NCI-H1436 treated with DMSO at 0.1 percent for 48 hours (cell line): ENCODE measurements around the gene NRP1.

Experiments
- DNase-seq: peaks from one replicate; lab custom pipeline; 2025; lab: John Stamatoyannopoulos, UW

NRP1 gene

DNA sequence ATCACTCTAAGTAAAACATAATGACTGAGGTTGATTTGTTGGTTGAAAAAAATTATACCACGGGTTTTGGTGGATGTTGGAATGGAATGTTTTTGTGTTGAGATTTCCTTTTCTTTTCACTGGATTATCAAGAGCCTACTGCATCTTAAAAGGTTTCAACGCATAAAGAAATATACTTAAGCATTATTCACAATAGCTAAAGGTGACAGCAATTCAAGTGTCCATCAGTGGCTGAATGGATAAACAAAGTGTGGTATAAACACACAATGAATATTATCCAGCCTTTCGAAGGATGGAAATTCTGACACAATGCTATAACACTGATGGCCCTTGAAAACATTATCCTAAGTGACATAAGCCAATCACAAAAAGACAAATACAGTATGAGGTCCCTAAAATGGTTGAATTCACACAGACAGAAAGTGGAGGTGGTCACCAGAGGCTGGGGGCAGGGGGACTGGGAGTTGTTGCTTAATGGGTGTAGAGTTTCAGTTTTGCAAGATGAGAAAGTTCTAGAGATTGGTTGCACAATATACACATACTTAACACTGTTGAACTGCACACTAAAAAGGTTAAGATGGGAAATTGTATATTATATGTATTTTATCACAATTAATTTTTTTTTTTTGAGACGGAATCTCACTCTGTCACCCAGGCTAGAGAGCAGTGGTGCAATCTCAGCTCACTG lies 122.3 kb downstream of the NRP1 start:
- DNase-seq: no peak

- DNase-seq: no peak
These were observed 123.2 kb downstream of the NRP1 start for GRCh38 chr10:33211106-33211878.

GRCh38 chr10:33209802-33210201 lies 124.7 kb downstream of the NRP1 start:
- no peak for DNase-seq

GRCh38 chr10:33208166-33208565 lies 126.3 kb downstream of the NRP1 start:
- DNase-seq: no peak

GRCh38 chr10:33204031-33204430 lies 130.4 kb downstream of the NRP1 start:
- DNase-seq: no peak

- no peak for DNase-seq
These were observed 132.5 kb downstream of the NRP1 start for GRCh38 chr10:33201971-33202370.

- DNase-seq: no peak
These were observed 133.2 kb downstream of the NRP1 start for GRCh38 chr10:33201056-33201780.

- DNase-seq: no peak
These were observed 134.7 kb downstream of the NRP1 start for GRCh38 chr10:33199731-33200232.

- no peak for DNase-seq
These were observed 135.9 kb downstream of the NRP1 start for GRCh38 chr10:33198610-33199009.

- no peak for DNase-seq
These were observed 137.6 kb downstream of the NRP1 start for GRCh38 chr10:33196710-33197491.

- no peak for DNase-seq
These were observed 138.1 kb downstream of the NRP1 start for GRCh38 chr10:33196377-33196706.

DNA sequence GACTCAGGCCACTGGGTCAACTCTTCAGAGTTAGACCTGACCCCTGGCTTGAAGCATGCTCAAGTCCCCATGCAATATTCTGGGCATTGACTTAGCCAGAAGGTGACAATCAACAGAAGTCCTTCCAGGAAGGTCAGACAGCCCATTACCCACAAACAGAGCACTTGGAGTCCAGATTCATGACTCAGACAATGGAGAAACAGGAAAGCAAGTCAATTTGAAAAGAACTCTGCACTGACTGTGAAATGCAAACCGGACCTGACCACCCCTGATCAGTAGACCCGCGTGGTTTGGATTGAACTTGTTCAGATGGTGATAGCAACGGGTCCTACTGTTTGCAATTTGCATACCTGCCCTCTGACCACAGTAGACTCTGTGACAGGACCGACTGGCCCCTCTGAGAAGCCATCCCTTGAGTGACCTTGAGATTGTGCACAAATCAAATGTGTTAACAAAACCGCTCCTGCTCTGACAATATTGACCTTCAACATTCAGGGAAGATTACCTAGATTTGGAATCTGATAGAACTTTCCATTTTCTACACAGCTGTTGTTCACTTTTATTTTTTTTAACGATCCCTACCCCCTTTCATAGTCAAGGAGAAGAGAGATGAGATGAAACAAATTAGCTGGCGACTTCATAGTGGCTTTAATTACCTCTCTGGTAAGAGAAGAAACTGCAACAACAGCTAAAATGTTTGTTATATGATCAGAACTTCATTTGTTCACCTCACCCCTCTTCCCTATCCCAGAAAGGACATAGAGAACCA lies 138.7 kb downstream of the NRP1 start:
- no peak for DNase-seq

DNA sequence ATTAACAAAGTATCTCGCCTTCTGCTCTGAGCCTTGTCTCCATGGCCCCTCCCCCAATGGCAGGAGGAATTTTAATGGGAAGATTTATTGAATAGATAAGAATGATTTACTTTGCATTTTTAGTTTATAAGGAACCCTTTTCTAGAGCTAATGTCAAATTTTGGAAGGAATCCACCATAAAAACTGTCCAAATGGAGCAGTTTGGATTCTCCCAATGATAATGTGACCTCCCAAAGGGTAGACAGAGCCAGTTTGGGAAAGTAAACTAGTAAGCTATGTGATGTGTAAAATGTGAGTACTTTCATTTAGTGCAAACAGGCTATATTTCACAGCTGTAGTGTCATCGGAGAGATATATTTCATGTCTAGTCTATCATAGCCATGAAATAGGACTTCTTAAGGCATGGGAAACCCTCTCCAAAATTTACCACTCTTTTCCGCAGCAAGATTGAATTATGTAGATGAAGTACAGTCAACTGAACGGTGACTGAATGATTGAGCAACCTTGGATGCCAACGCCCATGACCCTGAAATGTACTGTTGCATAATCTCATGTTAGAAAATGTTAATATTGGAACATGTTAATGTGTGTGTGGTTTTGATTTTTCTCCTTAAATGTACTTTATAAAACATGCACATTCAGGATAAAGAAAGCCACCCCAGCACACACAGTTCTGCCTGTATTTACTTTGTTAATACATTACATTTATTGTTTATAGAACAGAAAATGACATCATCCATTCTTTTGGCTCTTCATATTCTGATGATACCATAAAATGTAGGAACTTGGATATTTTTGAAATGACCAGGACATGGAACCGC lies 140.6 kb downstream of the NRP1 start:
- DNase-seq: no peak

DNA sequence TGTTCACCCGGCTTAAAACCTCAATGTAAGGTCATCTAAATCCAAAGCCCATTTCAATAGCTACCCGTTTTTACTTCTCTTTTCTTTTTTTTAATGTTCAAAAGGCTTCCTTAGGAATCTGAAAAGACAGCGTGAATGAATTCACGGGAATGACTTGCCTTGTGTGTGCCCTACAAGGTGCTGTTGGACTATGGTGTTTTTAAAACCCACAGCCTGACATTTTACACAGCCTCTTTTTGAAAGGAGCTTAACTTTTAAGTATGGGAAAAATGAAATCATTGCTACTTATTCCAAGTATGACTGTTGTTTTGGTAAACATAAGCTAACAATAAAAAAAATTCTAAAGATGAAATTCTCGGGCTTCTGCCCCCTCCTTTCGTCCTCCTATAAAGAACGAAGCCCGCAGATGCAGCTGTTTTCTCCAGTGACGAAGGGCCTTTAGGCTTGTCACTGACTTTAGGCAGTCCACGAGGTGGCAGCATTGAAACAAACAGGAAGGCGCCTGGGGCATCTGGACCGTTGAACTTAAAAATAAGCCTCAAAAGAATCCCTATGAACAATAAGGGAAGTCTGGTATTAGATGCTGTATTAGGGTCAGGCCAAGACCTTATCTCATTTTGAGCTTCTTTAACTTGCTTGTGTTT lies 141.3 kb downstream of the NRP1 start:
- peak; percentile 37 for DNase-seq

GRCh38 chr10:33192190-33192589 lies 142.3 kb downstream of the NRP1 start:
- no peak for DNase-seq

- no peak for DNase-seq
These were observed 144.1 kb downstream of the NRP1 start for GRCh38 chr10:33190406-33190805.

DNA sequence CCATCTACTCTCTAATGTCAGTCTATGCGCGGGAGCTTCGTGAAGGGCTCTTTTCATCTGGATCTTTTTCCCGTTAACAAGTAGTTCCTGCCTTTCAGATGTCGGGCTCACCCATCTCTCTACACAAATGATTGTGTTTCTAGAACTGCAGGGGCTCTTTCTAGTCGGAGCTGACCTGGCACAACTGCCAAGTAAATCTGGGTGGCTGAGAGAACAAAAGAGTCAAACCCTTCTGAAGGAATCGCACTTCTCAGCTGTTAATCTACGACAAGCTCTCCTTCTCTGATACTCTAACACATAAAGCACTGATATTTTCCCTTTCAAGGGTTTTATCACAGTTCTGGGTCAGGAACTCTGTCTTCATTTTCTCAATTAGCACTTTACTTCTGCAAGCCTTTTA lies 144.7 kb downstream of the NRP1 start:
- DNase-seq: no peak

GRCh38 chr10:33189363-33189762 lies 145.1 kb downstream of the NRP1 start:
- no peak for DNase-seq

DNA sequence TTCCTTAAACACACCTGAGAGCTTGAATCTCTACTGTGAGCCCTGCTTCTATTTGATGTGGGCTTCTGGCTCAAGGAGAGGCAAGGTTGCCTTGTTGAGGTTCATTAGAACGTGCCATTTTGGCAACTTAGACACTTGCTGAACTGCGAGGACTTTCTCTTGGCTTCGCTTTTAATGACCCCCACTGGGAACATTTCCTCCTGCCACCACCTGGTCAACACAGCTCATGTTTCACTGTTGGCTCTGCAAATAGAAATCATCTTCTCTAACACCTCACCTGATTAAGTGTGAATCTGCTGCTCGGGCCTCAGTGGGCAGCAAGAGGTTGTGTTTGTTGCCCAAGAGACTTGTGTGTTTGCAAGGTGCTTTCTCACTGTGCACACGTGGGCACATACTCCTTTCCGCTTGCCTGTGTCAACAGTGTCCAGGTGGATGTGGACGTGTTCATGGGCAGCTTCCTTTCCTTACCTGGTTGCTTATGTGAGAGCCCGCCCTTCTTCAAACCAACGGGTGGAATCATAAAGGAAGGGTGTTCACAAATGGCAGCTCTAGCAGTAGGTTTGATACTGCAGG lies 147.0 kb downstream of the NRP1 start:
- no peak for DNase-seq

DNA sequence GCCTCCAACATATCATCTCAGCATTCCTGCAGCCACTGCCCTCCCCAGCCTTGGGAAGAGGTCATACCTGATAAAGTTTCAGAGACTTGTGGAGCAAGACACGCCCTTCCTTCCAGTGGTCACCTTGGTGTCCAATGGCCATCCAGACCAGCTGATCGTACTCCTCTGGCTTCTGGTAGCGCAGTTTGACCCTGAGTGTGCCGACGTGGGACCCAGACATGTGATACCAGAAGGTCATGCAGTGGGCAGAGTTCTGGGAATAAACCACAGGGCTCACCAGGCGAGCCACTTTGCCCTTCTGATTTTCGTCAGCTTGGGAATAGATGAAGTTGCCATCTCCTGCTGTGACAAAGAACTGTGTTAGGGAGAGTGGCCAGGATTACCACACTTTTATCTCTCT lies 148.3 kb downstream of the NRP1 start:
- no peak for DNase-seq
